ENCODE measurements around the gene STPG1.

The STPG1 gene

DNA sequence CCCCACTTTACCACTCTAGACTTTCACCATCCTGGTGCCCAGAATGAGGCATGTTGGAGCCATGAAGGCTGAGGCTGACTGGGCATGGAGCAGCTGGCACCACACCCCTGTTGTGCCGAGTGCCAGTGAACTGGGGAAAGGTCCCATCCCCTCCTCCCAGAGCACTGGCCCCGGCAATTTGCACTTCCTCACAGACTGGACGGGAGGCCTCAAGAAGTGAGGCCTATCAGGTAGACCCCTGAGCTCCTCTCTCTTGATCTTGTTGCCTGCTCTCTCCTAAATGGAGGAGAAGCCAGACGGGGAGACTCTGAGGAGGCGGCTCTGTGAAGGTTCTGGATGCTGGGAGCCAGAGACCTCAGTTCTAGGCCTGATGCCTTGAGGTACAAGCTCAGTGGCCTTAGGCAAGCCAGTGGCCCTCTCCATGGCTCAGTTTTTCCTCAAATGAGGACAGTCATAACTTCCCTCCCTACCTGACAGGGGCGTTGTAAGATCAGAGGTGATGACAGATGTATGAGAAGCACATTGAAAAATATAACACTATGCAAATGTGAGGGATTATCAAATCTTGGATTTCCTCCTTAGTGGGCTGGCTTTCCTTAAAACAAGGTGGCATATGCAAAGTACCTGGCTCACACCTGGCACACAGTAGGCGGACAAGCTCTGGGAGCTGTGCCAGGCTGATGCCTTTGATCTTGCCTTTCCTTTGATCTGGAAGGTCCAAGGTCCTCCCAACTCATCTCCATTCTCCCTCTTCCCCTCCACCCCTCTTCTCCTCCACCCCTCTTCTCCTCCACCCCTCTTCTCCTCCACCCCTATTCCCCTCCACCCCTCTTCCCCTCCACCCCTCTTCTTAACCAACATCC, 87.8 kb downstream of the STPG1 start:
- Histone ChIP-seq H3K27ac (ENCODE audit: low read length) (no peak overlapping the region), H3K4me1 (ENCODE audit: control insufficient read depth, insufficient read depth, low read length) (peaks cover 18% of the 10 kb centered on the region), H3K27me3 (ENCODE audit: control insufficient read depth in 1 of 2, insufficient read depth in 2 of 2, low read length in 2 of 2) (peaks cover 0 to 2% of the 10 kb centered on the region in 2 donors), H3K9me3 (ENCODE audit: control insufficient read depth in 2 of 2, low read length in 2 of 2) (no peaks in the 10 kb centered on the region), H3K36me3 (ENCODE audit: control insufficient read depth in 2 of 2, insufficient read depth in 2 of 2, low read length in 2 of 2) (no peaks in the 10 kb centered on the region), H3K9ac (ENCODE audit: low read length in 2 of 2) (no peak overlapping the region), H3K4me3 (ENCODE audit: low read length in 2 of 2) (no peak overlapping the region)

DNA sequence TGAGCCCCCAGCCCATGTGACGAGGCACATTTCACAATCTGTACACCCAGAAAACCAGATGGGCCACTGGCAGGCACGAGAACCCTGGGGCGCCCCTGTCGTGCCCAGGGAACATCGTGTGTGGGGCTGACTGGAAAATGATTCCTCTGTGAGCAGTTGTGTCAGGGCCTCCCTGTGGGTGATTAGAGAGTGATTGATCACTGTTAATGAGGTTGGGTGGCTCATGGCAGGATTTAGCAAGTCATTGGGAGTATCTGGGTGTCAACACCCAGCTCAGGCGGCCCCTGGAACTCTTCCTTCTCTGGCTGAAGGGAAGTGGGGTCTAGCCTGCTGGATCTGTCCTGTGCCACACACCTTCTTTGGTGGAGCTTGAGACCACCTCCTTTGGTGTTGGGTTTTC, 88.7 kb downstream of the STPG1 start:
- Histone ChIP-seq H3K4me1 (ENCODE audit: control insufficient read depth, insufficient read depth, low read length) (peaks cover 18% of the 10 kb centered on the region), H3K9ac (ENCODE audit: low read length in 2 of 2) (no peak overlapping the region), H3K4me3 (ENCODE audit: low read length in 2 of 2) (no peak overlapping the region), H3K27me3 (ENCODE audit: control insufficient read depth in 1 of 2, insufficient read depth in 2 of 2, low read length in 2 of 2) (peaks cover 2 to 3% of the 10 kb centered on the region in 2 donors), H3K36me3 (ENCODE audit: control insufficient read depth in 2 of 2, insufficient read depth in 2 of 2, low read length in 2 of 2) (no peaks in the 10 kb centered on the region), H3K9me3 (ENCODE audit: control insufficient read depth in 2 of 2, low read length in 2 of 2) (no peaks in the 10 kb centered on the region), H3K27ac (ENCODE audit: low read length) (no peak overlapping the region)

DNA sequence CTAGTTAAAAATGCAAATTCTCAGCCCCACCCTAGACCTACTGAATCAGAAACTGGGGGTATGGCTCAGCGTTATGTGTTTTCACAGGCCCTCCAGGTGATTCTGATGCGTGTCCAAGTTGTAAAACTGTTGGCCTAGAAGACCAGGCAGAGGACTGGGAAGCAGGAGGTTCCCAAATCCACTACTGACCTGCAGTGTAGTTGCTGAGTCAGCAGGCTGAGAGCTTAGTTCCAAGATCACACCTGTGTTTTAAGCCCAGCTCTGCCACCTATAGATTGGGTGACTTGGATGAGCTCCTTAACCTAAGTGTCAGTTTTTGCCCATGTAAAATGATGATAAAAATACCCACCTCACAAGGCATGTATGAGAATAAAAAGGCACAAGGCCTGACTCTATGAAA, 90.3 kb downstream of the STPG1 start:
- no peak overlapping the region for H3K4me3 ChIP-seq (ENCODE audit: low read length in 2 of 2)
- H3K9me3 ChIP-seq (ENCODE audit: control insufficient read depth in 2 of 2, low read length in 2 of 2) = no peaks in the 10 kb centered on the region
- peaks cover 4 to 11% of the 10 kb centered on the region in 2 donors for H3K27me3 ChIP-seq (ENCODE audit: control insufficient read depth in 1 of 2, insufficient read depth in 2 of 2, low read length in 2 of 2)
- no peak overlapping the region for H3K9ac ChIP-seq (ENCODE audit: low read length in 2 of 2)
- H3K36me3 ChIP-seq (ENCODE audit: control insufficient read depth in 2 of 2, insufficient read depth in 2 of 2, low read length in 2 of 2) = no peaks in the 10 kb centered on the region
- peaks cover 18% of the 10 kb centered on the region for H3K4me1 ChIP-seq (ENCODE audit: control insufficient read depth, insufficient read depth, low read length)
- no peak overlapping the region for H3K27ac ChIP-seq (ENCODE audit: low read length)

DNA sequence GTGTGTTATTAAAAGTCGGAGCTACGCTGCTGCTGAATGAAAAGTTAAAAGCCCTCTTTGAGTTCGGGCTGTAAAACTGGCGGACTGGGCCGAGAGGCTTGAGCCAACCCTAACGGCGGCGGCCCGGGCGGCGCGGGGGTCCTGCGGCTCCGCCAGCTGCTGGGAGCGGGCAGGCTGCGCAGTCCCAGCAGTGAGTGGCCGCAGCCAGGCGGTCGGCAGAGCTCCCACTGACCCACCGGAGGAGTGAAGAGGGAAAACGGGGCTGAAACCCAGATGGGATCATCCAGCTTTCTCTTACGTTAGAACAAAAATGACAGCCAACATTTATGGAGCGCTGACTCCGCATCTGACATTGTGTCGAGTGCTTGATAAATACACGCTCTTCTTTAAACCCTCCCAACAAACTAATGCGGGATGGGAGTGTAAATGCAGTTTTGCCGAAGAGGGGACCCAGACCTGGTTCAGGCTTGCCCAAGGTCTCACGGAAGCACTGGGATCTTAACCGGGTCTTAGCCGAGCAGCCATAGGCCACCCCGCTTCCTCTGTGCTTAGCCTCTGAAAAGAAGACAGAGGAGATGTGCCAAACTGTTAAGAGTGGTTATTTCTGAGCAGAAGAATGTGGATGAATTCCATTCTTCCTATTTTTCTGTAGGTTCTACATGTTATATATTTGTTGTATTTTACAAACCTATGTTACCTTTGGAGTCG, 91.0 kb downstream of the STPG1 start:
- Histone ChIP-seq H3K9me3 (ENCODE audit: control insufficient read depth in 2 of 2, low read length in 2 of 2) (no peaks in the 10 kb centered on the region), H3K36me3 (ENCODE audit: control insufficient read depth in 2 of 2, insufficient read depth in 2 of 2, low read length in 2 of 2) (no peaks in the 10 kb centered on the region), H3K4me1 (ENCODE audit: control insufficient read depth, insufficient read depth, low read length) (peaks cover 18% of the 10 kb centered on the region), H3K9ac (ENCODE audit: low read length in 2 of 2) (peak overlapping the region; percentile 53 to 66), H3K27me3 (ENCODE audit: control insufficient read depth in 1 of 2, insufficient read depth in 2 of 2, low read length in 2 of 2) (peaks cover 9 to 13% of the 10 kb centered on the region in 2 donors), H3K27ac (ENCODE audit: low read length) (no peak overlapping the region), H3K4me3 (ENCODE audit: low read length in 2 of 2) (peak overlapping the region; percentile 45 to 80)

DNA sequence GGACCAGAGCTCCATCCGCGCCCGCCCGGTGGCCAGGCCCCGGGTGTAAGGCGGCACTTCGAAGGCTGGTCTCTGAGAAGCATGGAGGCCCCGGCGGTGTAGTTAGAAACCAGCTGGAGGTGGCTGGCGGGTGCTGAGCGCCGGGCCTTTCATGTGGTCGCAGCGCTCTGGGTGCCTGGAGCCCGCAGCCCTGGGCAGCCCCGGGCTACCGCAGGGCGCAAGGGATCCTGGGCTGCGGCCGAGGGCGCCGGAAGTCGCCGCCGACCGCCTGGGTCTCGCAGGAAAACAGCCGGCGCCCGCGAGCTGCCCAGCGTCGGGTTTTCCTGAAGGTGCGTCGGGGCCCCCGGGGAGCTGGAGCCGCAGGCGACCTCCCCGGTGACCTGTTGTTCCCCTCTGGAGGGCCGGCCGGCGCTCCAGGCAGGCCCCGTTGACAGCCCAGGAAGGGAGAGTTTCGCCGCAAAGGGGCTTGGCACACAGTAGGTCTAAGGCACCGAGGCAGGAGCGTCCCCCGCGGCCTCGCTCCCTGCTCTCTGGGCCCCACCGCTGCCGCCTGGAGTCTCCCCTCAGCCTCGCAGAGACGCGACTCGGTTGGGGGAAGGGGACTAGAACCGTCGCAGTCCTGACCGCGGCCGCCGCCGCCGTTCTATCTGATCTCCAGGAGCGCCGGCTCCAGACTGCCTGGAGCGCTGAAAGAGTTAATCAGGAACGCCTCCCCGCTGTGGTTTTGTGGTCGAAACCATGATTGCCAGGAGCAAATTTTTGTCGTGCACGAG, 91.7 kb downstream of the STPG1 start:
- peak overlapping the region; percentile 53 to 66 for H3K9ac ChIP-seq (ENCODE audit: low read length in 2 of 2)
- no peaks in the 10 kb centered on the region for H3K9me3 ChIP-seq (ENCODE audit: control insufficient read depth in 2 of 2, low read length in 2 of 2)
- H3K27me3 ChIP-seq (ENCODE audit: control insufficient read depth in 1 of 2, insufficient read depth in 2 of 2, low read length in 2 of 2) = peaks cover 12 to 20% of the 10 kb centered on the region in 2 donors
- H3K4me3 ChIP-seq (ENCODE audit: low read length in 2 of 2) = peak overlapping the region; percentile 45 to 80
- H3K4me1 ChIP-seq (ENCODE audit: control insufficient read depth, insufficient read depth, low read length) = peaks cover 18% of the 10 kb centered on the region
- no peak overlapping the region for H3K27ac ChIP-seq (ENCODE audit: low read length)
- H3K36me3 ChIP-seq (ENCODE audit: control insufficient read depth in 2 of 2, insufficient read depth in 2 of 2, low read length in 2 of 2) = no peaks in the 10 kb centered on the region

DNA sequence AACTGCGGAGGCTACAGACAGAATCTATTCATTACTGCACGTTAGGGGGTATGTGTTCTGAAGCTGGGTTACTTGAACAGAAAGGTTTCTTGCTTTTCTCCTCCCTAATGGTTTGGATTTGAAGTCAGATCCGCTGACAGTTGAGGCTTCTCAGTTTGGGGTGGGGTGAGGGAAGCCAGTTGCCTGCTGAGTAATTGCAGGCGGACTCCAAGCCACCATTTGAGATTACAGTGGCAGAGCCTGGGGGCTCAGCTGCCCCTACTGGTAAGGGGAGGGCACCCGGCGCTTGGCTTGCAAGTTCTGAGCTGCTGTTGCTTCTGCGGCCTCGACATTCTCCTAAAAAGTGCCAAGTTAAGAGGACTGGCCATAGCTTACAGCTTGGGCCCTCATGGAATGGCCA, 92.5 kb downstream of the STPG1 start:
- no peak overlapping the region for H3K27ac ChIP-seq (ENCODE audit: low read length)

DNA sequence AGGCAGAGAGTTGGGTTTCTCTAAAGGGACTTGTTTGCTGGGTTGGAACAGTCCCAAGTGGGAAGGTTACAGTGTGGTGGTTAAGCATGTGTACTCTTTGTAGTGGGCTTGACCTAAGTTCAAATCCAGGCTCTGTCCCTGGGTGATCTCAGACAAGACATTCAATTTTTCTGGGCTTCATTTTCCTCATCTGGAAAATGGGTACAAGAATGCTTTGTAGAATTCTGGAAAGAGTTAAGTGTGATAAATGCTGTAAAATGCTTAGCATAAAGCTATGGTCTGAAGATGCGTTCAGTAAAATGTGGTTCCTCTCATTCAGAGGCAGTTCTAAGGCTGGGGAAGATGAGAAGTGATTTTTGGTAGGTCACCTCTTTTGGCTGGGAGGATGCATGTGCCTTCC, 93.6 kb downstream of the STPG1 start:
- H3K36me3 ChIP-seq (ENCODE audit: control insufficient read depth in 2 of 2, insufficient read depth in 2 of 2, low read length in 2 of 2) = no peaks in the 10 kb centered on the region
- H3K9me3 ChIP-seq (ENCODE audit: control insufficient read depth in 2 of 2, low read length in 2 of 2) = no peaks in the 10 kb centered on the region
- peaks cover 21 to 26% of the 10 kb centered on the region in 2 donors for H3K27me3 ChIP-seq (ENCODE audit: control insufficient read depth in 1 of 2, insufficient read depth in 2 of 2, low read length in 2 of 2)
- H3K4me3 ChIP-seq (ENCODE audit: low read length in 2 of 2) = no peak overlapping the region
- H3K9ac ChIP-seq (ENCODE audit: low read length in 2 of 2) = no peak overlapping the region
- H3K27ac ChIP-seq (ENCODE audit: low read length) = no peak overlapping the region
- H3K4me1 ChIP-seq (ENCODE audit: control insufficient read depth, insufficient read depth, low read length) = peaks cover 18% of the 10 kb centered on the region

More for the DNA sequence above, 92.5 kb downstream of the STPG1 start:
- Histone ChIP-seq H3K4me3 (ENCODE audit: low read length in 2 of 2) (peak overlapping the region in 1 of 2 donors; percentile 80), H3K9me3 (ENCODE audit: control insufficient read depth in 2 of 2, low read length in 2 of 2) (no peaks in the 10 kb centered on the region), H3K9ac (ENCODE audit: low read length in 2 of 2) (no peak overlapping the region), H3K4me1 (ENCODE audit: control insufficient read depth, insufficient read depth, low read length) (peaks cover 18% of the 10 kb centered on the region), H3K27me3 (ENCODE audit: control insufficient read depth in 1 of 2, insufficient read depth in 2 of 2, low read length in 2 of 2) (peaks cover 12 to 22% of the 10 kb centered on the region in 2 donors), H3K36me3 (ENCODE audit: control insufficient read depth in 2 of 2, insufficient read depth in 2 of 2, low read length in 2 of 2) (no peaks in the 10 kb centered on the region)

DNA sequence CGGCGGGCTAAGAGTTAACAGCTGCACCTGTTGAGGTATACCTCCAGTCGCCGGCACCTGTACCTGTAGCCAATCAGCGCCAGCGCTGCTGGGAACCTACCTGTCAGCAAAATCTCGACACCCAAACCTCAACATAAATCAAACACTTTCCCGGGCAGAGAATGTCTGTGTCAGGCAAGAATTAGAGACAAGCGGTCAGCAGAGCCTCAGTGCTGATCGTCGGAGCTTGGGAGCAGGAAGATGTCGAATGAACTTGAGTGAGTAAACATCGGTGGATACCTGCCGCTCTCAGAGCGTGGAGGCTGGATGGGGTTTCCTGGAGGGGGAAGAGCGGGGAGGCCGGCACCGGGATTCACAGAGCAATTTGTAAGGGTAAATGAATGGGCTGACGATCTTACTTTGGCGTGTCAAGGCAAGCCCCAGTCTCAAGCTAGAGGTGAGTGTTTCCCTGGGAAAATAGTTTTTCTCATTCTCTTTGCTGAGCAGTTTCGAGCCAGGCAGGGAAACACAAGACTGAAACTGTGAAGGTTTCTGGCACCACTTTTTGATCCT, 94.2 kb downstream of the STPG1 start, which contains the start of gene GRHL3:
Gene GRHL3, plus strand, starts transcription at position 46 of the 552 bp plus-strand sequence. Its CDS starts 195 bp downstream, at position 241.
- Histone ChIP-seq H3K27me3 (ENCODE audit: control insufficient read depth in 1 of 2, insufficient read depth in 2 of 2, low read length in 2 of 2) (peaks cover 21 to 29% of the 10 kb centered on the region in 2 donors), H3K27ac (ENCODE audit: low read length) (no peak within 1 kb of the TSS), H3K9ac (ENCODE audit: low read length in 2 of 2) (no peak within 1 kb of the TSS), H3K4me3 (ENCODE audit: low read length in 2 of 2) (peak within 1 kb of the TSS in 1 of 2 donors; percentile 8), H3K4me1 (ENCODE audit: control insufficient read depth, insufficient read depth, low read length) (peaks cover 18% of the 10 kb centered on the region), H3K9me3 (ENCODE audit: control insufficient read depth in 2 of 2, low read length in 2 of 2) (no peaks in the 10 kb centered on the region), H3K36me3 (ENCODE audit: control insufficient read depth in 2 of 2, insufficient read depth in 2 of 2, low read length in 2 of 2) (no peaks in the 10 kb centered on the region)

DNA sequence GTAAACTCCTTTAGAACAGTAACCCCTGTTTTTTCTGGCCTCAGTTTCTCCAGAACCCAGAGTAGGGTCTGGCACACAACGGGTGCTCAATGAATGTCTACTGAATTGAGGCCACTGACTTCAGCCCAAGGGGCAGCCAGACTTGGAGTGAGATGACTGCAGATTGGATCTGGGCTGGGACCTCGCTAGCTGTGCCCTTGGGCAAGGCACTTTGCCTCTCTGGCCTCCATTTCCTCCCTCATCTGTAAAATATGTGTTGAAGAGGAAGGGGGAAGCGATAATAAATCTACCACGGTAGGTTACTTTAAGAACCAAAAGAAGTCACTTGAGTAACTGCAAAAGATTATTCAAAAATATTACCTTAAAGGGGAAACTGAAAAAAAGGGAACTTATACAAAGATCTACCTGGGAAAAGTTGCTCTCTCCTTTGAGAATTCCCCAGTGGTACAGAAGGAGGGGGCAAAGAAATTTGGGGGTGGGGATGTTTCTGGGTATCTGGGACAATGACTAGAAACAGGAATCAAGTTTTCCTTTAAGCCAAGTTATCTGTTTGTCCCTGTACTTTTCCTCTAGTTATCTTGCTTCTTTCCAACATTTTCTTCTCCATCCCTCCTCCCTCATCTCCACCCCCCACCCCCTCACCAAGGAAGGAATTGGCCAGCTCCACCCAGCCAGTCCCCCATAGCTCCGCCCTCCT, 94.8 kb downstream of the STPG1 start:
- Histone ChIP-seq H3K36me3 (ENCODE audit: control insufficient read depth in 2 of 2, insufficient read depth in 2 of 2, low read length in 2 of 2) (no peaks in the 10 kb centered on the region), H3K4me1 (ENCODE audit: control insufficient read depth, insufficient read depth, low read length) (peaks cover 18% of the 10 kb centered on the region), H3K4me3 (ENCODE audit: low read length in 2 of 2) (no peak overlapping the region), H3K9ac (ENCODE audit: low read length in 2 of 2) (no peak overlapping the region), H3K27me3 (ENCODE audit: control insufficient read depth in 1 of 2, insufficient read depth in 2 of 2, low read length in 2 of 2) (peaks cover 25 to 29% of the 10 kb centered on the region in 2 donors), H3K27ac (ENCODE audit: low read length) (no peak overlapping the region), H3K9me3 (ENCODE audit: control insufficient read depth in 2 of 2, low read length in 2 of 2) (no peaks in the 10 kb centered on the region)

Measured in stomach smooth muscle (tissue), 2 donors.